Fibroblast of lung (primary cell): ENCODE results near the gene DUXB.

Experiments
- CTCF ChIP-seq, 2 donors: IDR thresholded peaks in 1 of 2; conservative IDR thresholded peaks in 1 of 2; 1 replicate in 1 of 2; 2 replicates in 1 of 2; pipeline ENCODE4 v1.5.1; 2011 to 2012; ENCODE audit warnings: low read length in 2 of 2, control low read depth in 1 of 2, inconsistent platforms in 1 of 2, low read depth in 1 of 2, mild to moderate bottlenecking in 1 of 2
- EZH2 ChIP-seq: IDR thresholded peaks from 2 replicates; pipeline ENCODE4 v1.5.1; 2012; ENCODE audit warnings: low read length, control low read depth, mild to moderate bottlenecking; ENCODE audit errors: missing control alignments

- no peak for TF ChIP-seq CTCF (conservative IDR thresholded peaks at IDR 0.05 in 1 of 2, IDR thresholded peaks at IDR 0.05 in 1 of 2; ENCODE audit: low read depth in 1 of 2, low read length in 2 of 2)
- TF ChIP-seq EZH2 = no peak
Measured at GRCh38 chr16:75745823-75746222, 44.6 kb upstream of the DUXB start.
